Activated naive CD4-positive, alpha-beta T cell treated with anti-CD3 and anti-CD28 coated beads, Interleukin-2, amount 50 U/mL, for 24 hours (primary cell): Measurements from ENCODE around the gene MYO3B.
"Not testable (repeated sequence)": the region's sequence is repeated elsewhere in the genome, so short reads cannot be mapped to it uniquely, and the experiment has no call there.

Source experiments
- H3K27ac Mint-ChIP-seq: one replicate; pipeline ENCODE4 v1.8.0; 2021; ENCODE audit warnings: mild to moderate bottlenecking, mixed read lengths
- H3K27me3 Mint-ChIP-seq: one replicate; pipeline ENCODE4 v1.8.0; 2021; ENCODE audit warnings: mixed read lengths
- H3K36me3 Mint-ChIP-seq: one replicate; pipeline ENCODE4 v1.8.0; 2021; ENCODE audit warnings: mixed read lengths
- H3K4me1 Mint-ChIP-seq: one replicate; pipeline ENCODE4 v1.8.0; 2021; ENCODE audit warnings: mixed read lengths
- H3K4me3 Mint-ChIP-seq: one replicate; pipeline ENCODE4 v1.8.0; 2021; ENCODE audit warnings: mild to moderate bottlenecking, mixed read lengths
- H3K9me3 Mint-ChIP-seq: one replicate; pipeline ENCODE4 v1.8.0; 2021; ENCODE audit warnings: mixed read lengths

MYO3B gene

DNA sequence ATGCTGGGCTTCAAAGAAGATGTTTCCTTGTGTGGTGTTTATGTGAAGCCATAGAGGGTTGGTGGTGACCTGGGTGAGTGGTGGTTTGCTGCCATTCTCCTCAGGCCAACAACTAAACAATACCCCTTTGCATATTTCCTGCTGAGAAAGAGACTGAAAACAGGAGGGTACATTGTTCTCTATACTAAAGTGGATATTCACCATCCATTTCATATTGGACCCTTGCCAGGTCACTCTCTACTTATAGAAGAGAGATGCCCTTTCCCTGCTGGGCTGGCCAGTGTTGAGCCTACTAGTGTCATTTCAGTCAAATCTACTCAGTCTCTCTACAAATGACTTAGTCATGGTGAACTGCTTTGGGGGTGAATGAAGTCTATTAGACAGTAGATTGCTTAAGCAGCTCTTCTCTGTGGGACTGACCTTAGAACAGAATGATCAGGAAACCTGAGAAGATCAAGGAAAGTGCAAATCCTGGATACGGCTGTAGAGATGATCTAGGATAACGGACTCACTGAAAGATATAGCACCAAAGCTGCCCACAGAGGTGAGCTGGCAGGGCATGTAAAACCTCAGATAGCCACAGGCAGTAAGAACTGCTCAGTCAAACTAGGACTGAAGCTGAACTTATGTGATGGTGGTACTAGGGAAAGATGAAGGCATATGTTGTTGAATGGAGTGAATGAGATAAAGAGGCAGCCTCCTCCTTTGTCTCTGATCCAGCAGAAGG, 154.9 kb downstream of the MYO3B start:
- Mint-ChIP-seq H3K4me3 (no peak overlapping the region), H3K9me3 (no peaks in the 10 kb centered on the region), H3K27me3 (peaks cover 6% of the 10 kb centered on the region), H3K36me3 (no peaks in the 10 kb centered on the region), H3K27ac (no peak overlapping the region), H3K4me1 (no peaks in the 10 kb centered on the region)

DNA sequence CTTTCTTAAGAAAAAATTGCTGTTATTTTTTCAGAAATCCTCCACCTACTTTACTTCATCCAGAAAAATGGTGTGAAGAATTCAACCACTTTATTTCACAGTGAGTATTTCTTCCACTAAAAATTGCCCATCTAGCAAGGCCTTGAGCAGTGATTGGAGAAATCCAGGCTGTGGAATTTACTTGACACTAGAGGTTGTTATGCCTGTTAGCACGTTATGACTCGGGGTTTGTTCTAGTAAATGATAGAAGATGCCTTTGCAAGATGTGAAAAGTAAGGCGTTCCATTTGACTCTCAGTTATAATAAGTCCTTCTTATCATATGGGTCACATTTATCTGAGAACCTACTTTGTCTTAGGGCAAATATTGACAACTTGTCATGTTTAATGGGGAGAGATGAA, 157.4 kb downstream of the MYO3B start:
- H3K4me3 Mint-ChIP-seq = no peak overlapping the region
- H3K27me3 Mint-ChIP-seq = peaks cover 6% of the 10 kb centered on the region
- H3K27ac Mint-ChIP-seq = no peak overlapping the region
- H3K9me3 Mint-ChIP-seq = no peaks in the 10 kb centered on the region
- no peaks in the 10 kb centered on the region for H3K36me3 Mint-ChIP-seq
- no peaks in the 10 kb centered on the region for H3K4me1 Mint-ChIP-seq

GRCh38 chr2:170336408-170336807, 158.5 kb downstream of the MYO3B start:
- Mint-ChIP-seq H3K9me3 (no peaks in the 10 kb centered on the region), H3K27me3 (peaks cover 6% of the 10 kb centered on the region), H3K4me1 (peaks cover under 1% of the 10 kb centered on the region), H3K27ac (no peak overlapping the region), H3K36me3 (no peaks in the 10 kb centered on the region), H3K4me3 (no peak overlapping the region)

GRCh38 chr2:170336916-170337315, 159.0 kb downstream of the MYO3B start:
- H3K4me1 Mint-ChIP-seq = peaks cover 6% of the 10 kb centered on the region
- H3K4me3 Mint-ChIP-seq = no peak overlapping the region
- H3K9me3 Mint-ChIP-seq = no peaks in the 10 kb centered on the region
- H3K36me3 Mint-ChIP-seq = no peaks in the 10 kb centered on the region
- no peak overlapping the region for H3K27ac Mint-ChIP-seq
- peaks cover 6% of the 10 kb centered on the region for H3K27me3 Mint-ChIP-seq

DNA sequence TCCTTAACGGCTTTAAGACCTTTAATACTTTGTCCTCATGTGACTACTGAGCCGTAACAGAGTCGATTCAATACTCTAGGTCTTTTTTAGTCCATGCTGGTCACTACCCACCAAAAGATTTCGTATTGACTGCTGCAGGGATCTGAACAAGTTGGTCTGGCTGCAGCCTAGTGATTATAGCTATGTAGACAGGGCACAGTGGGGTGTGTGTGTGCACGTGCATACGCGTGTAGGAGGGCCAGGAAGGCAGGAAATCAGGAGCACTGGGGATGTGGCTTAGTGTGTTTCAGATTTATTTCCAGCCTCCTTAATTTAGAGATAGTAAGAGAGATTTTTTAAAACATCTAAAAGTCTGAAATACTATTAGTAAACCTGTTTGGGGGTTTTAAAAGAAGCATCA, 161.4 kb downstream of the MYO3B start:
- no peaks in the 10 kb centered on the region for H3K9me3 Mint-ChIP-seq
- no peak overlapping the region for H3K27ac Mint-ChIP-seq
- no peak overlapping the region for H3K4me3 Mint-ChIP-seq
- H3K27me3 Mint-ChIP-seq = peaks cover 3% of the 10 kb centered on the region
- no peaks in the 10 kb centered on the region for H3K36me3 Mint-ChIP-seq
- peaks cover 10% of the 10 kb centered on the region for H3K4me1 Mint-ChIP-seq

DNA sequence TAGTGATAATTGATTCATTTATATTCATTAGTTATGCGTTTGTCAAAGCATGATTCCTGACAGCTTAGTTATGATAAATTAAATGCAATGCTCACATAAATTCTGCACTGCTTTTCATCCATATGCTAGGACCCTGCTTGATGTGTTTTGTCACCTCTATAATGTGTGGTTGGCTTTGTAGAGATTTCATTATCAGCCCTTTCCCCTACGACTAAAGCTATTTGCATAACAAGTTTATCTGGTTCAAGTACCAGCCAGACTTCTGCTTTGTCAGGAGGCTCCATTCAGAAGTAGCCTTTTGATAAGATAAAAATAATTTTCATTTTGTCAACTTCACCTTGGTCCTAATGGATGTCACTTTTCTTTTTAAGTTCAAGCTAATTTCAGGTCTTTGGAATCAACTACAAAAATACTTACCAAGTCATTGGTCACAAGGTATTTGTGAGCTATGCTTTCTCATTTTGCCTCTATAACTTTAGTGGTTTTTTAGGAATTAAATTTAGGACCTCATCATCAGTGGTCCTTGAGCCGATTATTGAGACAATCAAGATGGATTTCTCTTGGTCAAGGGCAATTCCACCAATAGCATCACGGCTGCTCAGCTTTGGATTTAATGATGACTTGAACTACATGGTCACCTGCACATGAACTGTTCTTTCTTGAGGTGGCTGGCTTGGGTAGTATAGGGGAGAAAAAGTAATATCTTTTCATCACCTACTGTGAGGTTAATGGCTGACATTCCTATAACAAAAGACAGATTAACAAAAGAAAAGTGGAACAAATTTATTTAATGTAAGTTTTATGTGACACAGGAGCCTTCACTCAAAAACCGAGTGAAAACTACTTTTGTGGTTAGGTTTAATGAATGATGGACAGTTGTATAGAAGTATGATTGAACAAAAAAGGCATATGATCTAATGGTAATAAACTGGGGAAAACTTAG, 162.1 kb downstream of the MYO3B start:
- no peaks in the 10 kb centered on the region for H3K9me3 Mint-ChIP-seq
- H3K27me3 Mint-ChIP-seq = peaks cover 1% of the 10 kb centered on the region
- no peak overlapping the region for H3K4me3 Mint-ChIP-seq
- H3K27ac Mint-ChIP-seq = no peak overlapping the region
- no peaks in the 10 kb centered on the region for H3K36me3 Mint-ChIP-seq
- H3K4me1 Mint-ChIP-seq = peaks cover 10% of the 10 kb centered on the region

- H3K27me3 Mint-ChIP-seq = peaks cover 1% of the 10 kb centered on the region
- no peak overlapping the region for H3K27ac Mint-ChIP-seq
- H3K4me3 Mint-ChIP-seq = no peak overlapping the region
- H3K9me3 Mint-ChIP-seq = no peaks in the 10 kb centered on the region
- peaks cover 10% of the 10 kb centered on the region for H3K4me1 Mint-ChIP-seq
- no peaks in the 10 kb centered on the region for H3K36me3 Mint-ChIP-seq
These were observed 162.7 kb downstream of the MYO3B start for GRCh38 chr2:170340693-170341068.

DNA sequence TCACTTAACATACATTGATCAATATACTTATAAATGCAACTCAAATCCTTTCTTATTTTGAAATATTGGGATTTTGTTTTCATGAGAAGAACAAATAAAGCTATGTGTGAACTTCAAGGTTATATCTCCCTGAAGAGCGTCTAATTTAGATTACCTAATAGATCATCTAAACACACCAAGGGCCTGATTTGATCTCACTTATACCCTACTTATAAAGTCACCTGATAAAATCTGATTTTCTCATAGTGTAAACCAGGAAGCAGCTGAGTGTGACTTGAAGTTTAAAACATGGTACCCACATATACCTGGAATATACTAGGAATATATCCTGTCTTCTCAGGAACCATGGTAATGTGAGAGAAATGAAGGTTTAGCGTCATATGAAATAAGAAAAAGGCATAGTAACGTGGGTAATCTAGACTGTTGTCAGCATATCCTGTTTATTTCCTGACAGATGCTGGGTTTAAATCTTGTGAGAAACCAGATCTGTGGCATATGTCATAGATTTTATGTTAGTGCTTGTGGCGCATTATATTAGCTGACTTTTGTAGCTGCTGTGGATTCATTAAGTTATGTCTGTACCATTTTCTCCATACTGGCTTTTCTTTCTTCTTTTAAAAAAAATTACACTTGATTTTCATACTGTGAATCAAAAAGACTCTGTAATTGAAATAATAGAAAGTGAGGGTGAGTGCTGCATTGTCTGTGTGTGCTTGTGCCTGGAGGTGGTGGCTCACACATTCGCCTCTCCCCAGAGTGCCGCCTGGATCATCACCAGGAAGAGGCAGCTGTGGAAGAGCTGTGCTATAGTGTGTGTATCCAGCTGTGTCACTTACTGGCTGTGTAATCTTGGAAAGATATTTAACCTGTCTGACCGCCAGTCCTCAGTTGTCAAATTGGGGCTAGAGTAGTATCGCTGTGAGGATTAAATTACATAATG, 164.0 kb downstream of the MYO3B start:
- Mint-ChIP-seq H3K4me1 (peaks cover 10% of the 10 kb centered on the region), H3K27me3 (no peaks in the 10 kb centered on the region), H3K9me3 (no peaks in the 10 kb centered on the region), H3K36me3 (no peaks in the 10 kb centered on the region), H3K4me3 (no peak overlapping the region), H3K27ac (no peak overlapping the region)

- no peaks in the 10 kb centered on the region for H3K9me3 Mint-ChIP-seq
- H3K27ac Mint-ChIP-seq = no peak overlapping the region
- peaks cover 4% of the 10 kb centered on the region for H3K27me3 Mint-ChIP-seq
- peaks cover 10% of the 10 kb centered on the region for H3K4me1 Mint-ChIP-seq
- no peaks in the 10 kb centered on the region for H3K36me3 Mint-ChIP-seq
- no peak overlapping the region for H3K4me3 Mint-ChIP-seq
These were observed 166.9 kb downstream of the MYO3B start for GRCh38 chr2:170344663-170345346.

- Mint-ChIP-seq H3K9me3 (no peaks in the 10 kb centered on the region), H3K4me3 (no peak overlapping the region), H3K27me3 (peaks cover 4% of the 10 kb centered on the region), H3K4me1 (peaks cover 10% of the 10 kb centered on the region), H3K36me3 (no peaks in the 10 kb centered on the region), H3K27ac (no peak overlapping the region)
These were observed 167.7 kb downstream of the MYO3B start for GRCh38 chr2:170345607-170346006.

DNA sequence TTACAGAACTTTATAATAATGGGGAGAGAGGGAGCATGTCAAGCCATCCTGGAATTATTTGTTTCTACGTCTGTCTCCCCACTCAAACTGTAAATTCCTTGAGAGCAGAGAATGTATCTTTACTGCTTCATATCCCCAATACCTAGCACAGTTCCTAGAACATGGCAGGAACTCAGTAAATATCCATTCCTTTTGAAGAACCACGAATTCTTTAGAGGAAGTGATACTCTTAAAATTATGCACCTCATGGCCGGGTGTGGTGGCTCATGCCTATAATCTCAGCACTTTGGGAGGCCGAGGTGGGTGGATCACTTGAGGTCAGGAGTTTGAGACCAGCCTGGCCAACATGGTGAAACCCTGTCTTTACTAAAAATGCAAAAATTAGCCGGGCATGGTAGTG, 171.3 kb downstream of the MYO3B start:
- H3K27me3 Mint-ChIP-seq, H3K4me3 Mint-ChIP-seq, H3K36me3 Mint-ChIP-seq, H3K4me1 Mint-ChIP-seq, H3K27ac Mint-ChIP-seq, H3K9me3 Mint-ChIP-seq: not testable (repeated sequence)

GRCh38 chr2:170350929-170351826, 173.2 kb downstream of the MYO3B start:
- no peak overlapping the region for H3K27ac Mint-ChIP-seq
- peaks cover 23% of the 10 kb centered on the region for H3K4me1 Mint-ChIP-seq
- no peaks in the 10 kb centered on the region for H3K9me3 Mint-ChIP-seq
- no peak overlapping the region for H3K4me3 Mint-ChIP-seq
- no peaks in the 10 kb centered on the region for H3K36me3 Mint-ChIP-seq
- H3K27me3 Mint-ChIP-seq = peaks cover 4% of the 10 kb centered on the region

GRCh38 chr2:170353723-170354122, 175.8 kb downstream of the MYO3B start:
- Mint-ChIP-seq H3K36me3 (no peaks in the 10 kb centered on the region), H3K27ac (no peak overlapping the region), H3K4me3 (no peak overlapping the region), H3K27me3 (peaks cover 2% of the 10 kb centered on the region), H3K9me3 (no peaks in the 10 kb centered on the region), H3K4me1 (peaks cover 23% of the 10 kb centered on the region)

GRCh38 chr2:170354388-170354787, 176.4 kb downstream of the MYO3B start:
- no peaks in the 10 kb centered on the region for H3K9me3 Mint-ChIP-seq
- H3K4me3 Mint-ChIP-seq = no peak overlapping the region
- H3K27me3 Mint-ChIP-seq = no peaks in the 10 kb centered on the region
- no peak overlapping the region for H3K27ac Mint-ChIP-seq
- no peaks in the 10 kb centered on the region for H3K36me3 Mint-ChIP-seq
- H3K4me1 Mint-ChIP-seq = peaks cover 23% of the 10 kb centered on the region
